Non-pigmented ciliary epithelial cell (primary cell): ENCODE results near the gene MST1.

ENCODE experiments used
- DNase-seq: peaks from one replicate; pipeline ENCODE4 v3.0.0-alpha.2; 2010; ENCODE audit warnings: low read depth

The MST1 gene

GRCh38 chr3:49655731-49656285 lies 33.5 kb downstream of the MST1 start:
- no peak for DNase-seq

GRCh38 chr3:49654955-49655556 lies 34.2 kb downstream of the MST1 start:
- no peak for DNase-seq

- no peak for DNase-seq
These were observed 35.0 kb downstream of the MST1 start for GRCh38 chr3:49654176-49654825.

DNA sequence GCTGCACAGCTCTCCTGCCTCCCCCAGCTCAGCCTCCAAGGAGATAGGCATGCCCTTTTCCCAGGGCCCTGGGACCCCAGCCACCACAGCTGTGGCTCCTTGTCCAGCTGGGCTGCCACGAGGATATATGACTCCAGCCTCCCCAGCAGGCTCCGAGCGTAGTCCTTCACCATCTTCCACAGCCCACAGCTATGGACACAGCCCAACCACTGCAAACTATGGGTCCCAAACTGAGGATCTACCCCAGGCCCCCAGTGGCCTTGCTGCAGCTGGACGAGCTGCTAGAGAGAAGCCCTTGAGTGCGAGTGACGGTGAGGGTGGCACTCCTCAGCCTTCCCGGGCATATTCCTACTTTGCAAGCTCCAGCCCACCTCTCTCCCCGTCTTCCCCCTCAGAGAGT lies 35.7 kb downstream of the MST1 start:
- DNase-seq, result no peak

GRCh38 chr3:49652903-49653415 lies 36.3 kb downstream of the MST1 start:
- DNase-seq, result no peak

GRCh38 chr3:49652218-49652902 lies 36.9 kb downstream of the MST1 start:
- DNase-seq, result no peak

- no peak for DNase-seq
These were observed 38.6 kb downstream of the MST1 start for GRCh38 chr3:49650637-49651036.

DNA sequence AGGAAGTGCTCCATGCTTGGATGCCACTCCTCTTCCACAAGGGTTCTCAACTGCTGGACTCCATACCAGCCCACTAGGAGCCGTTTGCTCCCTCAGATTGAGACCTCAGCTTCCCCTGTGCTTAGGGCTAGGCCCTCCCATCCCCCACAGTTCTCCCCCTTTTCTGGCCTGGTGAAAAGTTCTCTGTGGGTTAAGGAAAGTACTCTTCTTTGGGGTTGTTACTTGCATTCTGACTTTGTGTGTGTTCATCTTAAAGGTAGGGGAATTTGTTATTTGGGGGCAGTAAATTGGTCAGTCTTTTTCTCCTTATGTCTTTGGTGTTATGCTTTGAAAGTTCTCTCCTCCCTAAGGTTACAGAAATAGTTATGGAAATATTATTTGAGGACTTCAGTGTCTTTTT lies 39.1 kb downstream of the MST1 start:
- DNase-seq, result no peak

- DNase-seq, result no peak
These were observed 39.7 kb downstream of the MST1 start for GRCh38 chr3:49649576-49649975.

GRCh38 chr3:49648354-49649019 lies 40.8 kb downstream of the MST1 start:
- no peak for DNase-seq

GRCh38 chr3:49647741-49648140 lies 41.5 kb downstream of the MST1 start:
- no peak for DNase-seq

GRCh38 chr3:49646236-49646635 lies 43.0 kb downstream of the MST1 start:
- no peak for DNase-seq

DNA sequence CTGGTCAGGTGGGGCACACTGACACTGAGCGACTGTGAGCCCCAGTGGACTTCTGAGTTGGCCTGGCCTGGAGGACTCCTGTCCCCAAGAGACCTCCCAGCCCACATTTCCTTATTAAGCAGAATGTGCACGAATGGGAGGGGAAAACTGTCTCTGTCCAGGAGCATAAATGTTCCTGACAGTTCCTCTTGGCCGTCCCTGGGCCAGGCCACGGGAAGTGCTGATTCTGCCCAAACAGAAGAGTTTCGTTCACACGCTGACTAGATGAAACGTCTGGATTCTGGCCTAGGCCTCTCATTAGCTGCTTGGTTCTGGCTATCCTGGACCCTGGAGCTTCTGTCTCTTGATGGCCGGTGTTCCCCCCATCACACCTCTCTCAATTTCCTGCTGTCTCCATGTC lies 44.6 kb downstream of the MST1 start:
- DNase-seq, result no peak

DNA sequence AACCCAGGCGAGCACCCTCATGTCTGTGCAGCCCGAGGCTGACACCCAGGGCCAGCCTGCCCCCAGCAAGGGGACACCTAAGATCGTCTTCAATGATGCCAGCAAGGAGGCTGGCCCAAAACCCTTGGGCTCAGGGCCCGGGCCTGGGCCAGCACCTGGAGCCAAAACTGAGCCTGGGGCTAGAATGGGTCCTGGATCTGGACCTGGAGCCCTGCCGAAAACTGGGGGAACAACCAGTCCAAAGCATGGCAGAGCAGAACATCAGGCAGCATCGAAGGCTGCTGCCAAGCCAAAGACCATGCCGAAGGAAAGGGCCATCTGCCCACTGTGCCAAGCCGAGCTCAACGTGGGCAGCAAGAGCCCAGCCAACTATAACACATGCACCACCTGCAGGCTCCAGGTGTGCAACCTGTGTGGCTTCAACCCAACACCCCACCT lies 46.5 kb downstream of the MST1 start:
- DNase-seq, result no peak

- DNase-seq, result no peak
These were observed 47.2 kb downstream of the MST1 start for GRCh38 chr3:49641921-49642707.

- no peak for DNase-seq
These were observed 48.0 kb downstream of the MST1 start for GRCh38 chr3:49641292-49641691.

DNA sequence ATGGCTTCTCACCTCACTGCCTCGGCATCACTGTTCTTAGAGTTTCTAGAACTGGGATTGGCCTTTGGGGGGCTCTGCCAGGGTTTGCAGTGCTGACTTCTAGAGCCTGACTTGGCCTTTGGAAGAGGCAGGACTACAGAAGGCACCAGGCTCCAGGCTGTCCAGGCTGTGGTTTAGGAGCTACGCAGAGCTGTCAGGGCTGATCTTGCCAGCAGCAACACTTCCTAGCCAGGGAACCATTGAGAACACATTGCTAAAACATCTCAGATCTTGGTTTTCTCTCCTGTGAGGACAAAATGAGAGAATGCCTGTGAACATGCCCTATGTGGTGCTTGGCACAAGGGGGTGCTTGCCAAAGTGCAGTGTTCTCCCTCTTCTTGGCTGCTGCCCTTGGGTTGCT lies 49.7 kb downstream of the MST1 start:
- no peak for DNase-seq

DNA sequence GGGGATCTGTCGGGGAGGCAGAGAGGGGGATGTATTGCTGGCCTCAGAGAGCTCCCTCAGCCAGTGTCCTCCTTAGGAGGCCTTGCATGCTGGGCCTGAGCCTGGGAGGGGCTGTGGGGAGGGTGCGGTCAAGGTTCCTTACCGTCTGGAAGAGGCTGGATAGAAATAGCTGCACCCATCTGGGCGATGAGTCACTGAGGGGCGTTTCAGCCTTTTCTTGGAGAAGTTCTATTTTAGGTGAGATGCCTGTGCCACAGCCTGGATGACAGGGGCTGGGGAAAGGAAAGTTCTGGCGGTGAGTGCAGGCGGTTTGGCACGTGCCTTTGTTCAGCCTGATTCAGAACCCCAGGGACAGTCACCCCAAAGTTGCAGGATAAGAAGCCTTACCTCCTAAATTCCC lies 50.8 kb downstream of the MST1 start:
- DNase-seq, result no peak

DNA sequence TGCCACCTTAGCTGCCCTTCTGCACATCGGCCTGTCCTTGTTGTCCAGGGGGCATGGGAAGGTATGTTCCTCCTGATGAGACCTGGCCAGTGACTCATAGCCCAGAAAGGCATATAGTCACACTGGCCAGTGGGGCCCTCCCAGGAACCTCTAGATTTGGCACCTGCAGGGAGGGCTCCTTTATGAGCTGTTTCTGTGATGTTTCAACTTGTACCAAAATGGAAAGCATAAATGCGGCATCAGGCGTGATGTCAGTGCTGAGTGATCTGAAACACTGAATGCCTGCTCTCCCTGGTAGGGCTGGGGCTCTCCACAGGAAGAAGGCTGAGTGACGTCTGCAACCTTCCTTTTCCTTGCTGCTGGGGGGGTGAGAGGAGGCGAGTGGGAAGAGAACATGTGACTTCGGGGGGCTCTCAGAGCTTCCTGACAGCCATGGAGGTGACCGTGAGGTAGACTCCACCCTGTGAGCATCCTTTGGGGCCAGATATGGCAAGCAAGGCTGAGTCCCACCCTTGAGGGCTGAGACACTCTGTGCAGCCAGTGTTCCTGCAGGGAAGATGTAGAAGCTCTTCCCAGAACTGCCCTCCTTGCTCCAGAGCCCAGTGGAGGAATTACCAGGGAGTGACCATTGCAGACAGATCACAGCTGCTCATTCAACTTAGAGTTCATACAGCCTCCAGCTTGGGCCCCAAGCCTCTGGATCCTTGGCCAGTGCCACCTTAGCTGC lies 52.2 kb downstream of the MST1 start:
- no peak for DNase-seq

GRCh38 chr3:49634736-49635135 lies 54.5 kb downstream of the MST1 start:
- no peak for DNase-seq
